Tibial artery (tissue), 4 donors: ENCODE measurements around the gene CARD14.

Source experiments
- DNase-seq, 2 donors: peaks; one replicate each; pipeline ENCODE4 v3.0.0-alpha.2; 2019
- H3K27ac ChIP-seq, 2 donors: fragments of 200-600 bp; sonication (generic) in 1 of 2; 1 replicate in 1 of 2; 2 replicates in 1 of 2; pipeline ENCODE4 v1.5.1; 2018 to 2019; ENCODE audit warnings: mild to moderate bottlenecking in 1 of 2
- H3K27me3 ChIP-seq, 2 donors: fragments of 200-600 bp; sonication (generic) in 1 of 2; one replicate each; pipeline versions ENCODE4 v1.5.1 to v1.6.0; 2016 to 2019
- H3K36me3 ChIP-seq, 3 donors: fragments of 200-600 bp; sonication (generic) in 2 of 3; one replicate each; pipeline ENCODE4 v1.5.1; 2016 to 2019; ENCODE audit warnings: mild to moderate bottlenecking in 2 of 3
- H3K4me1 ChIP-seq, 4 donors: fragments of 200-600 bp; sonication (generic) in 2 of 4; 1 replicate in 3 of 4; 2 replicates in 1 of 4; pipeline ENCODE4 v1.5.1; 2016 to 2019
- H3K4me3 ChIP-seq, 2 donors: fragments of 200-600 bp; sonication (generic) in 1 of 2; 1 replicate in 1 of 2; 2 replicates in 1 of 2; pipeline ENCODE4 v1.5.1; 2018 to 2019; ENCODE audit warnings: mild to moderate bottlenecking in 2 of 2
- H3K9me3 ChIP-seq, 3 donors: fragments of 200-600 bp; sonication (generic) in 1 of 3; one replicate each; pipeline ENCODE4 v1.5.1; 2016 to 2019
- intact Hi-C: fragments of 100-400 bp; cut with DNase I; formaldehyde crosslinking; loops from one replicate; pipeline ENCODE4 v1.15.0; 2023; ENCODE audit warnings: low total_unique reads
- TF ChIP-seq, protein P1 (sequence below), 2 experiments: fragments of 200-600 bp in 1 of 2; fragments of 450-650 bp in 1 of 2; IDR thresholded peaks; one replicate each; pipeline ENCODE4 v1.5.1; 2017 to 2019; ENCODE audit warnings: antibody characterized with exemption in 2 of 2, mild to moderate bottlenecking in 1 of 2, moderate library complexity in 1 of 2

The CARD14 gene

GRCh38 chr17:80187090-80187489 is 17.3 kb downstream of the CARD14 start:
- DNase-seq: no peak
- H3K27ac ChIP-seq: no peak overlapping the region
- no peaks in the 10 kb centered on the region for H3K36me3 ChIP-seq
- H3K4me1 ChIP-seq: peaks cover 0 to 13% (median 8%) of the 10 kb centered on the region in 4 donors
- H3K4me3 ChIP-seq: no peak overlapping the region
- intact Hi-C loops: no loop called here
- H3K27me3 ChIP-seq: peaks cover 0 to 63% of the 10 kb centered on the region in 2 donors
- TF ChIP-seq, protein P1, sequence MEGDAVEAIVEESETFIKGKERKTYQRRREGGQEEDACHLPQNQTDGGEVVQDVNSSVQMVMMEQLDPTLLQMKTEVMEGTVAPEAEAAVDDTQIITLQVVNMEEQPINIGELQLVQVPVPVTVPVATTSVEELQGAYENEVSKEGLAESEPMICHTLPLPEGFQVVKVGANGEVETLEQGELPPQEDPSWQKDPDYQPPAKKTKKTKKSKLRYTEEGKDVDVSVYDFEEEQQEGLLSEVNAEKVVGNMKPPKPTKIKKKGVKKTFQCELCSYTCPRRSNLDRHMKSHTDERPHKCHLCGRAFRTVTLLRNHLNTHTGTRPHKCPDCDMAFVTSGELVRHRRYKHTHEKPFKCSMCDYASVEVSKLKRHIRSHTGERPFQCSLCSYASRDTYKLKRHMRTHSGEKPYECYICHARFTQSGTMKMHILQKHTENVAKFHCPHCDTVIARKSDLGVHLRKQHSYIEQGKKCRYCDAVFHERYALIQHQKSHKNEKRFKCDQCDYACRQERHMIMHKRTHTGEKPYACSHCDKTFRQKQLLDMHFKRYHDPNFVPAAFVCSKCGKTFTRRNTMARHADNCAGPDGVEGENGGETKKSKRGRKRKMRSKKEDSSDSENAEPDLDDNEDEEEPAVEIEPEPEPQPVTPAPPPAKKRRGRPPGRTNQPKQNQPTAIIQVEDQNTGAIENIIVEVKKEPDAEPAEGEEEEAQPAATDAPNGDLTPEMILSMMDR (IDR thresholded peaks at IDR 0.05): no peak
- H3K9me3 ChIP-seq: no peaks in the 10 kb centered on the region

GRCh38 chr17:80187515-80187941 is 17.7 kb downstream of the CARD14 start:
- no peak for DNase-seq
- Histone ChIP-seq H3K27ac (no peak overlapping the region), H3K9me3 (no peaks in the 10 kb centered on the region), H3K27me3 (peaks cover 0 to 58% of the 10 kb centered on the region in 2 donors), H3K4me3 (no peak overlapping the region), H3K4me1 (peaks cover 0 to 17% (median 10%) of the 10 kb centered on the region in 4 donors), H3K36me3 (no peaks in the 10 kb centered on the region)
- TF ChIP-seq, protein P1 (IDR thresholded peaks at IDR 0.05): no peak
- intact Hi-C loops: no loop called here

GRCh38 chr17:80189611-80190010 is 19.8 kb downstream of the CARD14 start:
- no peak overlapping the region for H3K27ac ChIP-seq
- H3K27me3 ChIP-seq: peaks cover 0 to 53% of the 10 kb centered on the region in 2 donors
- TF ChIP-seq, protein P1 (IDR thresholded peaks at IDR 0.05): no peak
- DNase-seq: no peak
- intact Hi-C loops: loop anchor here (10.0 kb wide), 1 partner anchor 175 kb away; no protein-coding TSS in a partner anchor
- H3K9me3 ChIP-seq: no peaks in the 10 kb centered on the region
- no peaks in the 10 kb centered on the region for H3K36me3 ChIP-seq
- H3K4me1 ChIP-seq: peaks cover 0 to 19% (median 10%) of the 10 kb centered on the region in 4 donors
- H3K4me3 ChIP-seq: no peak overlapping the region

DNA sequence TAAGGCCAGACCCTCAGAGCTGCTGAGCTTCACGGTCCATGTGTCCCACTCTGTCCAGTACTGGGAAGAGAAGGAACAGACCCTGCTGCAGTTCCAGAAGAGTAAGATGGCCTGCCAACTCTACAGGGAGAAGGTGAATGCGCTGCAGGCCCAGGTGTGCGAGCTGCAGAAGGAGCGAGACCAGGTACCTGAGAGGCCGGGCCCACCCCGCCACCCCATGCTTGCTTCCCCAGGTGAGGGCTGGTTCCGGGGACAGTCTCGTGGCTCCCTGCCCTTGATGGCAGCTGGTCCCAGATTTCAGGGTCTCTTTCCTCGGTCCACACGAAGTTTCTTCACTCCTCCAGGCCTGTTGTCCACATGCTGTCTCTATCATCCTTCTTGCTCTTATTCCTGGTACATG is 20.9 kb downstream of the CARD14 start:
- H3K4me1 ChIP-seq: peaks cover 0 to 19% (median 10%) of the 10 kb centered on the region in 4 donors
- H3K9me3 ChIP-seq: no peaks in the 10 kb centered on the region
- DNase-seq: no peak
- TF ChIP-seq, protein P1 (IDR thresholded peaks at IDR 0.05): no peak
- H3K27me3 ChIP-seq: peaks cover 0 to 64% of the 10 kb centered on the region in 2 donors
- H3K36me3 ChIP-seq: no peaks in the 10 kb centered on the region
- no peak overlapping the region for H3K27ac ChIP-seq
- no peak overlapping the region for H3K4me3 ChIP-seq
- intact Hi-C loops: loop anchor here (10.0 kb wide), 1 partner anchor 174 kb away; no protein-coding TSS in a partner anchor

DNA sequence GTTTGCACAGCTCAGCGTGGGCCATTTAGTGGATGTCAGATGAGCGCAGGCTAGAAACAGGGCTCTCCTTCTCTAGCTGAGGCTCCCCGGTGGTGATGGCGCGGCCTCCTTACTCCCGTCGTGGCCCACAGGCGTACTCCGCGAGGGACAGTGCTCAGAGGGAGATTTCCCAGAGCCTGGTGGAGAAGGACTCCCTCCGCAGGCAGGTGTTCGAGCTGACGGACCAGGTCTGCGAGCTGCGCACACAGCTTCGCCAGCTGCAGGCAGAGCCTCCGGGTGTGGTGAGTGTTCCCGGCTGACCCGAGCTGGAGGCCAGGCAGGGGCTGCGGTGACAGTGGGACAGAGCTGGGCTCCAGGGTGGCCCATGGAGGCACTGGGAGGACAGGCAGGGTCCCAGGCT is 21.4 kb downstream of the CARD14 start:
- no peak overlapping the region for H3K4me3 ChIP-seq
- intact Hi-C loops: loop anchor here (10.0 kb wide), 1 partner anchor 174 kb away; no protein-coding TSS in a partner anchor
- no peaks in the 10 kb centered on the region for H3K9me3 ChIP-seq
- no peaks in the 10 kb centered on the region for H3K36me3 ChIP-seq
- no peak for DNase-seq
- H3K4me1 ChIP-seq: peaks cover 0 to 19% (median 10%) of the 10 kb centered on the region in 4 donors
- no peak overlapping the region for H3K27ac ChIP-seq
- H3K27me3 ChIP-seq: peaks cover 0 to 69% of the 10 kb centered on the region in 2 donors
- TF ChIP-seq, protein P1 (IDR thresholded peaks at IDR 0.05): no peak
